ENCODE results near the gene MORF4L1. TPM values are rescaled to one million over a fixed set of nuclear protein-coding genes. Genes with fewer than 3 reads are reported as not detected.
"Not testable (repeated sequence)": the region's sequence is repeated elsewhere in the genome, so short reads cannot be mapped to it uniquely, and the experiment has no call there.

MORF4L1 gene
- total RNA-seq, 2 donors from 2014 or later, result 134 to 226 TPM

- H3K4me1 Mint-ChIP-seq (ENCODE audit: low read depth in 2 of 2); H3K27me3 Mint-ChIP-seq; H3K4me3 Mint-ChIP-seq; H3K27ac Mint-ChIP-seq; H3K9me3 Mint-ChIP-seq; ATAC-seq; DNase-seq (ENCODE audit: low spot score): not testable (repeated sequence)
- peaks cover 26% of the 10 kb centered on the region for H3K36me3 Mint-ChIP-seq
Measured at GRCh38 chr15:78900819-78901533, 28.3 kb downstream of the MORF4L1 start.

- H3K4me1 Mint-ChIP-seq (ENCODE audit: low read depth in 2 of 2); ATAC-seq; H3K27me3 Mint-ChIP-seq; H3K9me3 Mint-ChIP-seq; H3K4me3 Mint-ChIP-seq; DNase-seq (ENCODE audit: low spot score): not testable (repeated sequence)
- Mint-ChIP-seq H3K27ac (peak overlapping the region in 1 of 2 donors; percentile 5), H3K36me3 (peaks cover 24% of the 10 kb centered on the region)
Measured at GRCh38 chr15:78902281-78903032, 29.8 kb downstream of the MORF4L1 start.

- ATAC-seq (no peak), DNase-seq (ENCODE audit: low spot score) (no peak)
- H3K4me1 Mint-ChIP-seq (ENCODE audit: low read depth in 2 of 2), result peaks cover 12 to 17% of the 10 kb centered on the region in 2 donors
- peaks cover 24% of the 10 kb centered on the region for H3K36me3 Mint-ChIP-seq
- H3K27ac Mint-ChIP-seq, result no peak overlapping the region
- H3K9me3 Mint-ChIP-seq, result no peaks in the 10 kb centered on the region
- H3K27me3 Mint-ChIP-seq, result no peaks in the 10 kb centered on the region
- H3K4me3 Mint-ChIP-seq, result no peak overlapping the region
Measured at GRCh38 chr15:78904599-78905358, 32.1 kb downstream of the MORF4L1 start.

- no peaks in the 10 kb centered on the region for H3K27me3 Mint-ChIP-seq
- H3K4me1 Mint-ChIP-seq (ENCODE audit: low read depth in 2 of 2), result peaks cover 19 to 23% of the 10 kb centered on the region in 2 donors
- H3K27ac Mint-ChIP-seq, result no peak overlapping the region
- H3K9me3 Mint-ChIP-seq, result no peaks in the 10 kb centered on the region
- peaks cover 24% of the 10 kb centered on the region for H3K36me3 Mint-ChIP-seq
- ATAC-seq (no peak), DNase-seq (ENCODE audit: low spot score) (no peak)
- no peak overlapping the region for H3K4me3 Mint-ChIP-seq
Measured at GRCh38 chr15:78906316-78906620, 33.6 kb downstream of the MORF4L1 start.

- H3K9me3 Mint-ChIP-seq, result no peaks in the 10 kb centered on the region
- no peak overlapping the region for H3K4me3 Mint-ChIP-seq
- peaks cover 31 to 34% of the 10 kb centered on the region in 2 donors for H3K4me1 Mint-ChIP-seq (ENCODE audit: low read depth in 2 of 2)
- H3K27ac Mint-ChIP-seq, result no peak overlapping the region
- H3K27me3 Mint-ChIP-seq, result no peaks in the 10 kb centered on the region
- H3K36me3 Mint-ChIP-seq, result peaks cover 29% of the 10 kb centered on the region
- DNase-seq (ENCODE audit: low spot score), result no peak
- ATAC-seq, result no peak
Measured at GRCh38 chr15:78907577-78907976, 34.9 kb downstream of the MORF4L1 start.

- no peak for ATAC-seq
- H3K36me3 Mint-ChIP-seq, result peaks cover 31% of the 10 kb centered on the region
- peak overlapping the region in 1 of 2 donors; percentile 29 for H3K27ac Mint-ChIP-seq
- H3K4me1 Mint-ChIP-seq (ENCODE audit: low read depth in 2 of 2), result peaks cover 34 to 37% of the 10 kb centered on the region in 2 donors
- H3K9me3 Mint-ChIP-seq, result no peaks in the 10 kb centered on the region
- H3K27me3 Mint-ChIP-seq, result no peaks in the 10 kb centered on the region
- H3K4me3 Mint-ChIP-seq, result no peak overlapping the region
- no peak for DNase-seq (ENCODE audit: low spot score)
Measured at GRCh38 chr15:78909160-78909695, 36.5 kb downstream of the MORF4L1 start.

GRCh38 chr15:78909791-78910228, 37.1 kb downstream of the MORF4L1 start:
- peaks cover 34 to 37% of the 10 kb centered on the region in 2 donors for H3K4me1 Mint-ChIP-seq (ENCODE audit: low read depth in 2 of 2)
- DNase-seq (ENCODE audit: low spot score) (no peak), ATAC-seq (peak; percentile 51 to 63)
- no peak overlapping the region for H3K4me3 Mint-ChIP-seq
- H3K27me3 Mint-ChIP-seq, result no peaks in the 10 kb centered on the region
- H3K27ac Mint-ChIP-seq, result peak overlapping the region in 1 of 2 donors; percentile 29
- no peaks in the 10 kb centered on the region for H3K9me3 Mint-ChIP-seq
- peaks cover 28% of the 10 kb centered on the region for H3K36me3 Mint-ChIP-seq

GRCh38 chr15:78910271-78910670, 37.6 kb downstream of the MORF4L1 start:
- peaks cover 25% of the 10 kb centered on the region for H3K36me3 Mint-ChIP-seq
- peaks cover 34 to 37% of the 10 kb centered on the region in 2 donors for H3K4me1 Mint-ChIP-seq (ENCODE audit: low read depth in 2 of 2)
- peak overlapping the region in 1 of 2 donors; percentile 29 for H3K27ac Mint-ChIP-seq
- no peaks in the 10 kb centered on the region for H3K27me3 Mint-ChIP-seq
- no peak for DNase-seq (ENCODE audit: low spot score)
- no peaks in the 10 kb centered on the region for H3K9me3 Mint-ChIP-seq
- H3K4me3 Mint-ChIP-seq, result no peak overlapping the region
- ATAC-seq, result no peak

- Mint-ChIP-seq H3K36me3 (peaks cover 20% of the 10 kb centered on the region), H3K27ac (peak overlapping the region; percentile 52), H3K27me3 (no peaks in the 10 kb centered on the region), H3K4me3 (no peak overlapping the region), H3K9me3 (no peaks in the 10 kb centered on the region), H3K4me1 (ENCODE audit: low read depth in 2 of 2) (peaks cover 32 to 35% of the 10 kb centered on the region in 2 donors)
- DNase-seq (ENCODE audit: low spot score), result no peak
- no peak for ATAC-seq
Measured at GRCh38 chr15:78912316-78912715, 39.6 kb downstream of the MORF4L1 start.

- no peak overlapping the region for H3K4me3 Mint-ChIP-seq
- no peak for DNase-seq (ENCODE audit: low spot score)
- H3K27me3 Mint-ChIP-seq, result no peaks in the 10 kb centered on the region
- peaks cover 18% of the 10 kb centered on the region for H3K36me3 Mint-ChIP-seq
- peak overlapping the region; percentile 52 for H3K27ac Mint-ChIP-seq
- H3K4me1 Mint-ChIP-seq (ENCODE audit: low read depth in 2 of 2), result peaks cover 31 to 32% of the 10 kb centered on the region in 2 donors
- H3K9me3 Mint-ChIP-seq, result no peaks in the 10 kb centered on the region
- no peak for ATAC-seq
Measured at GRCh38 chr15:78913012-78913411, 40.3 kb downstream of the MORF4L1 start.

- Mint-ChIP-seq H3K36me3 (peaks cover 13% of the 10 kb centered on the region), H3K4me1 (ENCODE audit: low read depth in 2 of 2) (peaks cover 24 to 30% of the 10 kb centered on the region in 2 donors), H3K9me3 (no peaks in the 10 kb centered on the region), H3K4me3 (no peak overlapping the region), H3K27me3 (no peaks in the 10 kb centered on the region), H3K27ac (peak overlapping the region in 1 of 2 donors; percentile 61)
- ATAC-seq (no peak), DNase-seq (ENCODE audit: low spot score) (no peak)
Measured at GRCh38 chr15:78914027-78914764, 41.5 kb downstream of the MORF4L1 start.

GRCh38 chr15:78915341-78916087, 42.8 kb downstream of the MORF4L1 start:
- no peak for DNase-seq (ENCODE audit: low spot score)
- peak in 1 of 2 donors; percentile 53 for ATAC-seq
- Mint-ChIP-seq H3K36me3 (peaks cover 13% of the 10 kb centered on the region), H3K27ac (no peak overlapping the region), H3K4me3 (no peak overlapping the region), H3K9me3 (no peaks in the 10 kb centered on the region), H3K27me3 (no peaks in the 10 kb centered on the region), H3K4me1 (ENCODE audit: low read depth in 2 of 2) (peaks cover 14 to 19% of the 10 kb centered on the region in 2 donors)

Data from natural killer cell treated with Interleukin-12 subunit alpha and Interleukin-12 subunit beta and Interleukin-15 and Interleukin-18, amount 100 ng/mL, for 72 hours (primary cell).